K562 treated with DMSO at 1 percent for 24 hours (cell line): ENCODE measurements around the gene BCKDHB. TPM values are rescaled to one million over a fixed set of nuclear protein-coding genes. Genes with fewer than 3 reads are reported as not detected.

ENCODE experiments used
- total RNA-seq: library from RNA; unstranded; fragments of 300-600 nt; gene quantifications from 2 replicates; pipeline ENCODE4 v1.2.3, GENCODE V29; 2022; ENCODE audit warnings: low read depth; ENCODE audit not compliant: insufficient read depth

Gene BCKDHB
- total RNA-seq, result 2.2 and 4.8 TPM in 2 replicates

DNA sequence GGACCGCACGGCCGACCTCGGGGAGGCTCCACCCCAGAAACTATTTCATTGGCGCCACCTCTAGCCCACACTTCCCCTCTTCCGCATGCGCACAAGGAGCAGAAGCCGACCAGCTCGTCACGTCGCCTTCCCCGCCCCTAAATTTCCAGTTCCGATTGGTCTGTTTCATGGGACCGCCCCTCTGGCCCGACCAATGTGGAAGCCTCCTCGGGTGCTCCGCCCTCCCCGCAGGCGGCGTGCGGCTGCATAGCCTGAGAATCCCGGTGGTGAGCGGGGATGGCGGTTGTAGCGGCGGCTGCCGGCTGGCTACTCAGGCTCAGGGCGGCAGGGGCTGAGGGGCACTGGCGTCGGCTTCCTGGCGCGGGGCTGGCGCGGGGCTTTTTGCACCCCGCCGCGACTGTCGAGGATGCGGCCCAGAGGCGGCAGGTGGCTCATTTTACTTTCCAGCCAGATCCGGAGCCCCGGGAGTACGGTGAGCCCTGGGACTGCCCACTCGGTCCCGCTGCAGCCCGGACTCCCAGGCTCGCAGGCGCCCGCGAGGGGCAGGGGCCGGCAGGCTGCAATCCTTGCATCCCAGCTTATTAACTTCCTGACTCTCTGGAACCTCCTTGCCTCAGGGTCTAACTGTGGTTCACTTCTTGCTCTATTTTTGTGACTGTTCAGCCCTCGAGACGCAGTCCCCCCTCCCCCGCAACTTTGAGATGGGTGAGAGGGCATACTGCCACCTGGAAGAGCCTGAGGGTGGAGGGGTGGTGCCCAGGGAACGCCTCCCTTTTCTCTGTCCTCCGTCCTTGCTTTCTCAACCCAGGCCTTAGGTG is at the start of gene BCKDHB:
Gene BCKDHB, plus strand, starts transcription at position 254 of the 818 bp plus-strand sequence. Its CDS starts 23 bp downstream, at position 277.

Other genes starting within 250 kb of the BCKDHB start
- not detected in 2 replicates for gene ELOVL4, start 159.1 kb upstream of the BCKDHB start, total RNA-seq
- 14.9 and 26.9 TPM in 2 replicates for gene TTK, start 102.0 kb upstream of the BCKDHB start, total RNA-seq